KOPT-K1 (cell line): Measurements from ENCODE around the gene RNF212.
"Not testable (repeated sequence)": the region's sequence is repeated elsewhere in the genome, so short reads cannot be mapped to it uniquely, and the experiment has no call there.

Source experiments
- H3K27ac ChIP-seq: fragments of 200-600 bp; sonication (generic); 2 replicates; pipeline ENCODE4 v1.5.1; 2016; ENCODE audit warnings: antibody characterized with exemption, mild to moderate bottlenecking, low read depth, low read length; ENCODE audit not compliant: poor library complexity, severe bottlenecking
- H3K36me3 ChIP-seq: fragments of 200-600 bp; sonication (generic); 2 replicates; pipeline ENCODE4 v1.5.1; 2017; ENCODE audit warnings: antibody characterized with exemption, mild to moderate bottlenecking, low read length, moderate library complexity; ENCODE audit not compliant: insufficient read depth
- H3K9me3 ChIP-seq: fragments of 200-600 bp; sonication (generic); 2 replicates; pipeline ENCODE4 v1.5.1; 2017; ENCODE audit warnings: antibody characterized with exemption, low read length, mild to moderate bottlenecking; ENCODE audit not compliant: insufficient read depth, poor library complexity, severe bottlenecking

RNF212 gene

GRCh38 chr4:1130316-1131186 is 17.2 kb upstream of the RNF212 start:
- Histone ChIP-seq H3K9me3 (no peaks in the 10 kb centered on the region), H3K27ac (no peak overlapping the region), H3K36me3 (no peaks in the 10 kb centered on the region)

DNA sequence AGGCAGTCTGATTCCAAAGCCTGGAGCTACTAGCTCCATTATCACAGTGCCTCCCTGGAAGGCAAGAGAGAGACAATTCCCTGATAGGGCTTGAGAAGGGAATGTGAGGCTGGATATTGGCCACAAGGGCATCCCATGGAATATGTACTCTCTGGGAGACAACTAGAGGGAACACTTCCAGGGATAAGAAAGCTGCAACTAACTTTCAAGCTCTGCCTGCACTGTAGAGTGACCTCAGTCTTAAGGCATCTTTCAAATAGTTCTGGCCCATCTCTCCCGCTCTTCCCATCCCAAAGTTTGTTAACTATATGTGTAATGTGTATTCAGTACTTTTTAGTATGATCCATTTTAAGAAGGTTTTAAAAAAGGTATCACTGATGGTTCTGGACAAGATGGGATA is 13.1 kb upstream of the RNF212 start:
- H3K36me3 ChIP-seq, result no peaks in the 10 kb centered on the region
- no peaks in the 10 kb centered on the region for H3K9me3 ChIP-seq

GRCh38 chr4:1125466-1125865 is 12.1 kb upstream of the RNF212 start:
- H3K9me3 ChIP-seq, H3K36me3 ChIP-seq, H3K27ac ChIP-seq: not testable (repeated sequence)

More for the DNA sequence above, 13.1 kb upstream of the RNF212 start:
- no peak overlapping the region for H3K27ac ChIP-seq

- Histone ChIP-seq H3K9me3 (no peaks in the 10 kb centered on the region), H3K36me3 (no peaks in the 10 kb centered on the region), H3K27ac (no peak overlapping the region)
Measured at GRCh38 chr4:1124818-1125217, 11.5 kb upstream of the RNF212 start.

DNA sequence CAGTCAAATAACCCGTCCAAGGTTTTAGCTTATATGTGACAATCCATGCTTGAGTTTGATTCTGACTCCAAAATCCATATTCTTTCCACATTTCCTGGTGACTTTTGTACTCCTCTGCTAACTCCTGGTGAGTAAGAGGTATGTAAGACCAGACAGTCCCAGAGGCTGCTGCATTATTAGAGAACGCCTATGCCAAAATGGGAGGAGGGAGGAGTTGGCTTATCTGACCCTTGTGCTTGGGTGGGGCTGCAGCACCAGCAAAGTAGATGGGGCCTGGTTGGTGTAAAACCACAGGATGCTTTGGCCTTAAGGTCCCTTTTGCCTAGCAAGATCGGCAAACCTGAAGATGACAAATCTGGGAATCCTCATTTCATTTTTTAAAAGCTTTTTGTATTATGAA is 9.1 kb upstream of the RNF212 start:
- H3K36me3 ChIP-seq, result no peaks in the 10 kb centered on the region
- no peaks in the 10 kb centered on the region for H3K9me3 ChIP-seq
- H3K27ac ChIP-seq, result no peak overlapping the region

DNA sequence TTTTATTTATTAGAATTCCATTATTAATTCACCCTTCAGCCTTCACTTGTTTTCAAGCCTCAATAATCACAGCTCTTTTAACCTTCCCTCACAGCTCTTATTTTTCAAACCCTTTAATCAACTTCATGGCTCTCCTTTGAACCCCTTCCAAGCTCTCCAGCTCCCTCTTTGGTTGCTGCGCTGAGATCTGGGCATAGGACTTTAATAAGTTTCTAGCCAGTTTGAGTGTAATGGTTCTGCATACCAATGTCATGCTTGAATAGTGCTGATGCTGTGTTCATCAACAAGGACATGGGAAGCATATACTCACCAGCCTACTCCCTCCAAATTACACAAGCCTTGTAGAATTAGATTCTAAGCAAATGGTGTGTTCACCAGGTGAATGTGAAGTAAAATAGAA is 3.5 kb upstream of the RNF212 start:
- H3K36me3 ChIP-seq, result no peaks in the 10 kb centered on the region
- H3K27ac ChIP-seq, result no peak overlapping the region
- H3K9me3 ChIP-seq, result no peaks in the 10 kb centered on the region

DNA sequence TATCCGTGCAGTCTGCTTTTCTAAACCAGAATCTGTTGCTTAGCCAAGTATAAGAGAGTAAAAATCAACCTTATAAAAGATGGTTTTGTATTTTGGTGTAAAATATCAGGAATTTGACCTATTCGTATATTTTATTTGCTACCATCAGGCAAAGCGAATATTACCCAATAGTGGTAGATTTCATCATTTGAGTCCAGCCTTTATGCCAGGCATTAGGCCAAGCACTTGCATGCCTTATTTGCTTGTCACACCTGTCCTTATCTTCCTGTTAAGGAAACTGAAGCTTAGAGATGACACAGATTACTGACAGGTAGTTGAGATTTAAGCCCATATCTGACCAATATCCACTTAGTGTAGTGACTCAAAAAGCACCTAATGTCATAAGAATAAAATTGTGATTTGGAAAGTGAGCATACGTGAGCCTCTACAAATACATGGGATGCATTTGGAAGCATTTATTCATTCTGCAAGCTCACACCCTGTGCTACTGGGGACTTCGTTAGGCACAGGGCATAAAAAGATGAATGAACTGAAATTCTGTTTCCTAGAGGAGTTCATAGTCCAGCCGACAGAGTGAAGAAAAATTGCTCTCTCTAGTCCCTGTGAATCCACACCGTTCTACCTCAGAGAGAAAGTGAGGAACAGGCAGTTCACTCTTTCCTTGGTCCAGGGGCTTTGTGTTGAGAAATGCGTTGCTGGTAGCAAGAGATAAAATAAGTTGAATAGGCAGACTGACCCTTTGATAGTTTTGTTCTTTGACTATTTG is 2.3 kb upstream of the RNF212 start:
- no peaks in the 10 kb centered on the region for H3K9me3 ChIP-seq
- H3K36me3 ChIP-seq, result no peaks in the 10 kb centered on the region
- H3K27ac ChIP-seq, result no peak overlapping the region

DNA sequence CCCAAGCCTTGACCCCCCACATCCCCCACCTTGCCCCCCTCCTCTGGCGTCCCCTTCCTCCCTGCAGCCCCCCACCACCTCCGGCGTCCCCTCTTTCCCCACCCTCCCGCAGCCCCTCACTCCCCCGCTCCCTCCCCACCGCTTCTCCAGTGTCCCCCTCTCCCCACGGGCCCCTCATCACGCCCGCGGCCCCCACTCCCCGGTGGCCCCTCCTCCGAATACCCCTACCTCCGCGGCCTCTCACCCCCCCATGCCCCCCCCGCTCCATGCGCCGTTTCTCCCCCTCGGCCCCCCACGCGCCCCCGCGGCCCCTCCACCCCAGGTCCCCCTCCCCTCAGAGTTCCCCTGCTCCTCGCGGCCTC is 562 bp downstream of the RNF212 start:
- Histone ChIP-seq H3K27ac (no peak overlapping the region), H3K36me3 (no peaks in the 10 kb centered on the region), H3K9me3 (no peaks in the 10 kb centered on the region)

GRCh38 chr4:1112174-1112820 is 1.1 kb downstream of the RNF212 start:
- Histone ChIP-seq H3K27ac (no peak overlapping the region), H3K9me3 (no peaks in the 10 kb centered on the region), H3K36me3 (no peaks in the 10 kb centered on the region)

DNA sequence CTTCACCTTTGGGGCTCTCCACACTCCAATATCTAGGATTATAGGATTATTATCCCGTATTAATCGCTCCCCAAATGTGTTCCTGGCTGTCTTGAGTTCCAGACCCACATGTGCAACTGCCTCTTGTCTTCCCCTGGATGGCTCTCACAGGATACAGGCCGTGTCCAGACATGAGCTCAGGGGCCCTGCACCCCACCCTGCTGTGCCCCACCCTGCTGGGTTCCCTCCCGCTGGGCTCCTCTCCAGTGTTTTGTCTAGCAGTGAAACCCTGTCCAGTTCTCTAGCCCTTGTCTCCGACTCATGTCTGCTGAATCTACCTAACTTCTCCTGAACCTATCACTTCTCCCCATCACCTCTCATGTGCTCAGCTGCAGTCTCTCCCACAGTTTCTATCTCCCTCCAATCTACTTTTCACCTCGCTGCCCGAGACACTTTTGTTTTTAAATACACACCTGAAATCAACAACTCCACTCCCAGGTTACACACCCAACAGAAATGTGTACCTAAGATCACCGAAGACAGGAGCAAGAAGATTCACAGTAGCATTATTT is 2.0 kb downstream of the RNF212 start:
- Histone ChIP-seq H3K9me3 (no peaks in the 10 kb centered on the region), H3K27ac (no peak overlapping the region), H3K36me3 (no peaks in the 10 kb centered on the region)

GRCh38 chr4:1109898-1110506 is 3.4 kb downstream of the RNF212 start:
- Histone ChIP-seq H3K36me3 (no peaks in the 10 kb centered on the region), H3K27ac (no peak overlapping the region), H3K9me3 (no peaks in the 10 kb centered on the region)

- H3K9me3 ChIP-seq, result no peaks in the 10 kb centered on the region
- no peak overlapping the region for H3K27ac ChIP-seq
- H3K36me3 ChIP-seq, result no peaks in the 10 kb centered on the region
Measured at GRCh38 chr4:1109333-1109732, 4.0 kb downstream of the RNF212 start.

- peaks cover 6% of the 10 kb centered on the region for H3K9me3 ChIP-seq
- no peak overlapping the region for H3K27ac ChIP-seq
- H3K36me3 ChIP-seq, result no peaks in the 10 kb centered on the region
Measured at GRCh38 chr4:1105662-1106061, 7.7 kb downstream of the RNF212 start.

- no peak overlapping the region for H3K27ac ChIP-seq
Measured at GRCh38 chr4:1105067-1105466, 8.3 kb downstream of the RNF212 start.

DNA sequence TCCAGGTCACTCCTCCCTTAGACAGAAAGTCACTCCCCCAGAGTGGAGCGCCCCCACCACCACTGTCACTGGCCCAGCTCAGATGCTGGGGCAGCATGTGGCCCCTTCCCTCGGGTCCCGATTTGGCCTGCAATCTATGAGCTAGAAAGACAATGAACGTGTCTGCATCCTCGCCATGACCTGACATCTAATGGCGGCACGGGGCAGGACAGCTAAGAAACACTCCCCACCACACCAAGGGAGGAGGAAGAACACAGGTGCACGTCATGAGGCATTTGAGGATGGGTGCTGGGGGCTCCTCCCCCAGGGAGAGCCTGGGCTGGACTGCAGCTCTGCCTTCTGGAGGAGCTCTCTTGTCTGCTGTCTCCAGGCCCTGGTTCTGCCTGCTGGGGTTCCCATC is 8.7 kb downstream of the RNF212 start:
- Histone ChIP-seq H3K9me3 (peaks cover 6% of the 10 kb centered on the region), H3K27ac (no peak overlapping the region), H3K36me3 (no peaks in the 10 kb centered on the region)

More at GRCh38 chr4:1105067-1105466, 8.3 kb downstream of the RNF212 start:
- peaks cover 6% of the 10 kb centered on the region for H3K9me3 ChIP-seq
- H3K36me3 ChIP-seq, result no peaks in the 10 kb centered on the region
